ENCODE measurements around the gene BLVRB. TPM values are rescaled to one million over a fixed set of nuclear protein-coding genes. Genes with fewer than 3 reads are reported as not detected.

BLVRB gene
- total RNA-seq, 4 donors from 2014 or later = 159 to 223 (median 194) TPM

GRCh38 chr19:40421993-40422747 is 43.4 kb downstream of the BLVRB start:
- peaks cover 41 to 62% (median 56%) of the 10 kb centered on the region in 4 donors for H3K4me1 ChIP-seq
- no peaks in the 10 kb centered on the region for H3K9me3 ChIP-seq
- WGBS = 71% methylated on average over 15 of the region's 16 CpGs
- peaks cover 10 to 20% (median 13%) of the 10 kb centered on the region in 4 donors for H3K36me3 ChIP-seq
- H3K27ac ChIP-seq (replicated peaks in 1 of 4) = peak overlapping the region; percentile 98 to 100 (median 100)
- no peaks in the 10 kb centered on the region for H3K27me3 ChIP-seq
- TF ChIP-seq EP300 (IDR thresholded peaks at IDR 0.05) (no peak), CTCF (IDR thresholded peaks at IDR 0.05) (no peak), POLR2A (IDR thresholded peaks at IDR 0.05; ENCODE audit: low read depth) (no peak), POLR2AphosphoS5 (IDR thresholded peaks at IDR 0.05) (no peak)
- peak overlapping the region in 3 of 4 donors; percentile 63 to 77 (median 69) for H3K4me3 ChIP-seq
- DNase-seq (ENCODE audit: extremely low spot score) = no peak
- intact Hi-C loops (cut with DNase I) = loop anchor here (1.0 kb wide), 1 partner anchor 22 kb away; the partner anchor contains the start of gene SERTAD3

GRCh38 chr19:40420766-40421765 is 44.5 kb downstream of the BLVRB start:
- TF ChIP-seq EP300 (IDR thresholded peaks at IDR 0.05) (no peak), POLR2AphosphoS5 (IDR thresholded peaks at IDR 0.05) (peak; percentile 98 to 99), POLR2A (IDR thresholded peaks at IDR 0.05; ENCODE audit: low read depth) (peak; percentile 88), CTCF (IDR thresholded peaks at IDR 0.05) (peak; percentile 88 to 95 (median 91))
- peaks cover 41 to 67% (median 54%) of the 10 kb centered on the region in 4 donors for H3K4me1 ChIP-seq

GRCh38 chr19:40420451-40420765 is 45.1 kb downstream of the BLVRB start:
- intact Hi-C loops (cut with DNase I) = no loop called here
- DNase-seq (ENCODE audit: extremely low spot score) = no peak
- H3K9me3 ChIP-seq = no peaks in the 10 kb centered on the region
- TF ChIP-seq CTCF (IDR thresholded peaks at IDR 0.05) (no peak), POLR2A (IDR thresholded peaks at IDR 0.05; ENCODE audit: low read depth) (no peak), EP300 (IDR thresholded peaks at IDR 0.05) (no peak), POLR2AphosphoS5 (IDR thresholded peaks at IDR 0.05) (no peak)
- WGBS = 54% methylated on average over 14 of the region's 14 CpGs
- H3K27ac ChIP-seq (replicated peaks in 1 of 4) = peak overlapping the region; percentile 98 to 100 (median 100)
- H3K4me1 ChIP-seq = peaks cover 41 to 68% (median 54%) of the 10 kb centered on the region in 4 donors
- H3K36me3 ChIP-seq = peaks cover 10 to 20% (median 13%) of the 10 kb centered on the region in 4 donors
- H3K4me3 ChIP-seq = peak overlapping the region; percentile 63 to 77 (median 67)
- no peaks in the 10 kb centered on the region for H3K27me3 ChIP-seq

More at GRCh38 chr19:40420766-40421765, 44.5 kb downstream of the BLVRB start:
- H3K4me3 ChIP-seq = peak overlapping the region; percentile 63 to 77 (median 67)
- DNase-seq (ENCODE audit: extremely low spot score) = peak; percentile 97
- H3K27me3 ChIP-seq = no peaks in the 10 kb centered on the region
- 4% methylated on average over 26 of the region's 56 CpGs for WGBS
- no peaks in the 10 kb centered on the region for H3K9me3 ChIP-seq
- peak overlapping the region; percentile 98 to 100 (median 100) for H3K27ac ChIP-seq (replicated peaks in 1 of 4)
- H3K36me3 ChIP-seq = peaks cover 10 to 20% (median 13%) of the 10 kb centered on the region in 4 donors
- intact Hi-C loops (cut with DNase I) = loop anchor here (1.0 kb wide), 1 partner anchor 23 kb away; the partner anchor contains the start of gene SERTAD3

GRCh38 chr19:40419780-40420179 is 45.8 kb downstream of the BLVRB start:
- no peak for TF ChIP-seq CTCF (IDR thresholded peaks at IDR 0.05)
- TF ChIP-seq EP300 (IDR thresholded peaks at IDR 0.05) = no peak
- TF ChIP-seq POLR2A (IDR thresholded peaks at IDR 0.05; ENCODE audit: low read depth) = no peak
- no peak for TF ChIP-seq POLR2AphosphoS5 (IDR thresholded peaks at IDR 0.05)
- Histone ChIP-seq H3K4me3 (no peak overlapping the region), H3K27ac (replicated peaks in 1 of 4) (peak overlapping the region in 2 of 4 donors; percentile 2 to 100), H3K27me3 (no peaks in the 10 kb centered on the region), H3K4me1 (peaks cover 41 to 72% (median 56%) of the 10 kb centered on the region in 4 donors), H3K36me3 (peaks cover 10 to 20% (median 13%) of the 10 kb centered on the region in 4 donors), H3K9me3 (no peaks in the 10 kb centered on the region)
- WGBS = 84% methylated on average over 5 of the region's 5 CpGs
- intact Hi-C loops (cut with DNase I) = no loop called here
- no peak for DNase-seq (ENCODE audit: extremely low spot score)

All from esophagus muscularis mucosa (tissue), 4 donors.